LNCaP clone FGC (cell line): Measurements from ENCODE around the gene CDC25B.

Source experiments
- DNase-seq: peaks from one replicate; pipeline ENCODE4 v3.0.0-alpha.2; 2011; ENCODE audit warnings: low read depth
- H3K4me3 ChIP-seq: 2 replicates; pipeline ENCODE4 v1.5.1; 2011; ENCODE audit warnings: mild to moderate bottlenecking, low read depth, low read length, control low read depth
- CTCF ChIP-seq: IDR thresholded peaks from 2 replicates; pipeline ENCODE4 v1.5.1; 2012; ENCODE audit warnings: mild to moderate bottlenecking; ENCODE audit not compliant: control insufficient read depth, insufficient read depth; ENCODE audit errors: extremely low read depth

Gene CDC25B

GRCh38 chr20:3768342-3769130 lies 27.6 kb upstream of the CDC25B start:
- peak; percentile 66 for TF ChIP-seq CTCF
- peak overlapping the region; percentile 82 for H3K4me3 ChIP-seq
- DNase-seq, result peak; percentile 50

- DNase-seq, result no peak
- no peak for TF ChIP-seq CTCF
Observed at GRCh38 chr20:3771552-3772058, 24.5 kb upstream of the CDC25B start.

GRCh38 chr20:3775457-3776108 lies 20.5 kb upstream of the CDC25B start:
- no peak overlapping the region for H3K4me3 ChIP-seq
- DNase-seq, result no peak
- TF ChIP-seq CTCF, result no peak

More at GRCh38 chr20:3771552-3772058, 24.5 kb upstream of the CDC25B start:
- H3K4me3 ChIP-seq, result no peak overlapping the region

- no peak for DNase-seq
- TF ChIP-seq CTCF, result no peak
- no peak overlapping the region for H3K4me3 ChIP-seq
Observed at GRCh38 chr20:3777381-3777715, 18.8 kb upstream of the CDC25B start.

- no peak for TF ChIP-seq CTCF
- no peak for DNase-seq
- no peak overlapping the region for H3K4me3 ChIP-seq
Observed at GRCh38 chr20:3777716-3778629, 18.1 kb upstream of the CDC25B start.

- H3K4me3 ChIP-seq, result no peak overlapping the region
- no peak for DNase-seq
- TF ChIP-seq CTCF, result no peak
Observed at GRCh38 chr20:3778976-3779375, 17.1 kb upstream of the CDC25B start.
